ENCODE measurements around the gene CCDC60. TPM values are rescaled to one million over a fixed set of nuclear protein-coding genes. Genes with fewer than 3 reads are reported as not detected.

CCDC60 gene
- total RNA-seq, 4 donors from 2014 or later: 1.6 TPM; not detected in 3

GRCh38 chr12:119369161-119369560, 34.6 kb downstream of the CCDC60 start:
- Histone ChIP-seq H3K27ac (no peak overlapping the region), H3K4me1 (no peaks in the 10 kb centered on the region), H3K27me3 (no peaks in the 10 kb centered on the region), H3K4me3 (no peak overlapping the region), H3K36me3 (no peaks in the 10 kb centered on the region), H3K9me3 (no peaks in the 10 kb centered on the region)
- no peak for TF ChIP-seq POLR2A (IDR thresholded peaks at IDR 0.05)
- TF ChIP-seq CTCF (IDR thresholded peaks at IDR 0.05): no peak
- DNase-seq: no peak

- DNase-seq: no peak
Measured at GRCh38 chr12:119369907-119370546, 35.5 kb downstream of the CCDC60 start.

GRCh38 chr12:119372540-119372939, 38.0 kb downstream of the CCDC60 start:
- H3K27ac ChIP-seq: no peak overlapping the region
- TF ChIP-seq POLR2A (IDR thresholded peaks at IDR 0.05) (no peak), CTCF (IDR thresholded peaks at IDR 0.05) (no peak)

More at GRCh38 chr12:119369907-119370546, 35.5 kb downstream of the CCDC60 start:
- Histone ChIP-seq H3K9me3 (no peaks in the 10 kb centered on the region), H3K4me1 (no peaks in the 10 kb centered on the region), H3K36me3 (no peaks in the 10 kb centered on the region), H3K27me3 (no peaks in the 10 kb centered on the region), H3K27ac (no peak overlapping the region), H3K4me3 (no peak overlapping the region)
- TF ChIP-seq POLR2A (IDR thresholded peaks at IDR 0.05): no peak
- TF ChIP-seq CTCF (IDR thresholded peaks at IDR 0.05): no peak

GRCh38 chr12:119373001-119373400, 38.5 kb downstream of the CCDC60 start:
- no peaks in the 10 kb centered on the region for H3K9me3 ChIP-seq
- no peak overlapping the region for H3K4me3 ChIP-seq
- no peak for DNase-seq
- H3K4me1 ChIP-seq: no peaks in the 10 kb centered on the region
- H3K27me3 ChIP-seq: no peaks in the 10 kb centered on the region
- no peaks in the 10 kb centered on the region for H3K36me3 ChIP-seq
- TF ChIP-seq POLR2A (IDR thresholded peaks at IDR 0.05) (no peak), CTCF (IDR thresholded peaks at IDR 0.05) (no peak)
- H3K27ac ChIP-seq: no peak overlapping the region

More at GRCh38 chr12:119372540-119372939, 38.0 kb downstream of the CCDC60 start:
- Histone ChIP-seq H3K36me3 (no peaks in the 10 kb centered on the region), H3K4me3 (no peak overlapping the region), H3K27me3 (no peaks in the 10 kb centered on the region), H3K9me3 (no peaks in the 10 kb centered on the region), H3K4me1 (no peaks in the 10 kb centered on the region)
- no peak for DNase-seq

- Histone ChIP-seq H3K9me3 (no peaks in the 10 kb centered on the region), H3K36me3 (no peaks in the 10 kb centered on the region), H3K27me3 (no peaks in the 10 kb centered on the region), H3K27ac (no peak overlapping the region), H3K4me1 (no peaks in the 10 kb centered on the region), H3K4me3 (no peak overlapping the region)
- DNase-seq: no peak
- no peak for TF ChIP-seq POLR2A (IDR thresholded peaks at IDR 0.05)
- no peak for TF ChIP-seq CTCF (IDR thresholded peaks at IDR 0.05)
Measured at GRCh38 chr12:119373666-119374065, 39.1 kb downstream of the CCDC60 start.
